HG03558 (cell line): ENCODE measurements around the gene CSF2RB.
"Not testable (repeated sequence)": the region's sequence is repeated elsewhere in the genome, so short reads cannot be mapped to it uniquely, and the experiment has no call there.

Experiments
- ATAC-seq: cut with Tn5 transposase; IDR thresholded peaks from one replicate; pipeline ENCODE4 v1.9.1; 2021; ENCODE audit warnings: moderate number of reproducible peaks; ENCODE audit not compliant: unreplicated experiment; ENCODE audit errors: extremely low read depth

The CSF2RB gene

GRCh38 chr22:36961626-36962025, 48.2 kb downstream of the CSF2RB start:
- no peak for ATAC-seq

DNA sequence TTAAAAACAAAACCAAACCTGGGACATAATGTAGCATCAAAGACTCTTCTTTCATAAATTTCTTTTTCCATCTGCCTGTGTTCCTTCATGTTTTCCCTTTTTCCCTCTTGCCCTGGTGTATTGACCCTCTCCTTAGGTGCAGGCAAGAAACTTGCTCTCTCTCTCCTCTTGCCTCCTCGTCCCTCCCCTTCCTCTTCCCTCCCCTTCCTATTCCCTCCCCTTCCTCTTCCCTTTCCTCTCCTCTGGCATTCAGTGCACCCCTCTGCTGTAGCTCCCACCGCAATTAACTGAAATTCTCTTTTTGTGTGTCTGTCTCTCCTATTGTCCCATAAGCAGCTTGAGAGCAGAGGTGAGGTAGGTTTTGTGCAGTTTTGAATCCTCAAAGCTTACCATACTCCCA, 49.9 kb downstream of the CSF2RB start:
- ATAC-seq = no peak

DNA sequence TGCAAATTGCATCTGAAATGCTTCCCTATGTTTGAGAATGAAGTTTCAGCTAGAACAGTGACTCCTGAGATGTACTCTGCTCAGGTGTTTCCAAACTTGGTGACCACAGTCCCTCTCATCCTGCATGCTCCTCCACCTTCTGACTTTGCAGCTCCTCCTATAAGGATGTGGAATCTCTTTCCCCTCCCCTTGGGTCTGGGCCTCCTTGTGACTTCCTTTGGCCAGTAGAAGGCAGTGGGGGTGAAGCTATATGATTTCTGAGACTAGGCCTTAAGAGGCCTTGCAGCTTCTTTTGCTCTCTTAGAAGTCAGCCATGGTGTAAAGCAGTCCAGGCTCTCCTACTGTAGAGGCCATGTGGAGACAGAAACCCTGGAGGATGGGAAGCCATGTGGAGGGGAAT, 50.7 kb downstream of the CSF2RB start:
- ATAC-seq = no peak

GRCh38 chr22:36965696-36966095, 52.3 kb downstream of the CSF2RB start:
- no peak for ATAC-seq

DNA sequence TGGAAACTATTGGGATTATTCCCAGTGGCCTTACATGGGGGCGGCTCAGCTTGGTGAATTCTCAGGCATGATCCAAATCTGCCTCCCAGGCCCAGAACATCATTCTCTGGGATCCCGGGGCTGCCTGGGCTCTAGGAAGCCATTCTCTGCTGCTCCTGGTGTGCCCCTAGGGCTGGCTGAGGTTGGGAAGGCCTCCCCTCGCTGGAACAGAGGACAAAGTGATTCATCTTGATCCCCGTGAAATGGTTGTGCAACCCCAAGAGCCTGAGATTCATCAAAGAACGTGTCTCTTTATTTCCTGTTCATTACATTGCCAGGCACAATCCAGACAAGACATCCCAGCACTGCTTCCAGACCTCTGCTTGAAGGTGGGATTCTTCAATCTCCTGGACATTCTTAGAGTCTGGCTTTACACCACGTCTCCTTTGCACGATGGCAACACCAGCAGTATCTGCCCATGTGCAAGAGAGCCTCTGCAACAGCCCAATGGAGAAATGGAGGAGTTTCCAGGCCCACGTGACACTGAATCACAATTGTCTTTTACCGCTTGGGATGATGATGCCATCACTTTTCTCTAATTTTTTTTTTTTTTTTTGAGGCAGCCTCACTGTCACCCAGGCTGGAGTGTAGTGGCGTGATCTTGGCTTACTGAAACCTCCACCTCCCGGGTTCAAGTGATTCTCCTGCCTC, 53.6 kb downstream of the CSF2RB start:
- no peak for ATAC-seq

GRCh38 chr22:36968249-36968964, 55.0 kb downstream of the CSF2RB start:
- ATAC-seq = no peak

- ATAC-seq = no peak
Measured at GRCh38 chr22:36971341-36972125, 58.1 kb downstream of the CSF2RB start.

- ATAC-seq = no peak
Measured at GRCh38 chr22:36976606-36977005, 63.2 kb downstream of the CSF2RB start.

DNA sequence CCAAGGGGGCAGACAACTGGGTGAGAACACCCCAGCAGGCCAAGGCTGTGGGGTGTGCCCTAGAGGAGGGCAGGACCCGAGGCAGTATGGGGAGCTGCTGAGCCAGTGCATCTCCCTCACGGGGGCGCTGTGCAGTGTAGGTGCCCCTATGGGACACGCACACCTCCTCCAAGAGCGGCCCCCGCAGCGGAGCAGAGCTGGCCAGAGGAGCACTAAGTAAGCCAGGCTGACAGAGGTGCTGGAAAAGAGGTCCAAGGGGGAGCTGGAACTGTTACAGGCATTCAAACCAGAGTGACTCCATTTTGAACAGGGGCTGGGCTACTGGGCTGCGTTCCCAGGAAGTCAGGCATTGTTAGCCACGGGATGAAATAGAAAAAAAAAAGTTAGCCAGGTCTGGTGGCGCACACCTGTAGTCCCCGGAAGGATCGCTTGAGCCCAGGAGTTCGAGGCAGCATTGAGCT, 64.0 kb downstream of the CSF2RB start:
- no peak for ATAC-seq

GRCh38 chr22:36977947-36978660, 64.7 kb downstream of the CSF2RB start:
- no peak for ATAC-seq

GRCh38 chr22:36979016-36979910, 65.8 kb downstream of the CSF2RB start:
- ATAC-seq = no peak

GRCh38 chr22:36981247-36981775, 67.9 kb downstream of the CSF2RB start:
- no peak for ATAC-seq

DNA sequence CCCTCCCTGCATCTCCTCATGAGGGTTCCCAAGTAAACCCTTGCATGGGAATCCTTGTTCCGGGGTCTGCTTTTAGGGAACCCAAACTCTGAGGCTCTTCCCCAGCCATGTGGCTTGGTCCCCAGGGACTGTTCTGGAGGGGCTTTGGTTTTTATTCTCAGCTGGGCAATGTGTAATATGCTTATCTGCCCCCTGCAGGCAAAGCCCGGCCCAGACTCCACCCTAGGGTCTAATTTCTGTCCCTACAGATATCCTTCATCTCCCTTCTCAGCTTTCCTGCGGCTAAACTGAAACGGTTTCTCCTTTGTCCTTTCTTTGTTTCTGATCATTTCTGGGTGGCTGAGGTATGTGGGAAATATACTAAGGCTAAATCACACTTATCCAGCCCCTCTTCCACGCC, 68.7 kb downstream of the CSF2RB start:
- no peak for ATAC-seq

DNA sequence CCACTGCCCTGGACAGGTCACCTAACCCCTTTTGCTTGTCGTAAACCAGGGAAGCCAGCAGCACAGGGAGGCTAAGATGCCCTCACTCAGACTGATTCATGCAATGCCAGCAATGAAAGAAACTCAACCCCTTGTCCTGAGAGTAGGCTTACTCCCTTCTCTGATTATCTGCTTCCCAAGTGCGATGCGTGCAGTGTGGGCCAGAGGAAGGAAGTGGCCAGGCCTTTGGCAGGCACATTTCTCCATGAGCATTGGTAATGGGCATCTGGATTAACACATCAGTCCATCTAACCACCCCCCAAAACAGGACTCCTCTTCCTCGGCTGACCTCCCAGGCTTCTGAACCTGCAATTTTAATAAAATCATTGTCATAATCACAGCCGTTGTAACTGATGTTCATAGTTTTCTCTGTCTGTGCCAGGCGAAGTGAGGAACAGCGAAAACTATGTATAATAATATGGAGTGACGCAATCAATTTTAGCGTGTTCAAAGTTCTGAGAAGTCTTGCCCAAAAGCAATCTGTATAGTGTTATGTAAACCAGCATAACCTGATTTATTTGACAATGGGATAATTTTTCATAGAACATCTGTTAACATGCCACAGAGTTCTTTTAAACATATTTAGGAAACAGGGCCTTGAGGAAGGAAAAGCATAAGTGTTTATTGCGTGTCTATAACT, 71.9 kb downstream of the CSF2RB start:
- ATAC-seq = no peak

DNA sequence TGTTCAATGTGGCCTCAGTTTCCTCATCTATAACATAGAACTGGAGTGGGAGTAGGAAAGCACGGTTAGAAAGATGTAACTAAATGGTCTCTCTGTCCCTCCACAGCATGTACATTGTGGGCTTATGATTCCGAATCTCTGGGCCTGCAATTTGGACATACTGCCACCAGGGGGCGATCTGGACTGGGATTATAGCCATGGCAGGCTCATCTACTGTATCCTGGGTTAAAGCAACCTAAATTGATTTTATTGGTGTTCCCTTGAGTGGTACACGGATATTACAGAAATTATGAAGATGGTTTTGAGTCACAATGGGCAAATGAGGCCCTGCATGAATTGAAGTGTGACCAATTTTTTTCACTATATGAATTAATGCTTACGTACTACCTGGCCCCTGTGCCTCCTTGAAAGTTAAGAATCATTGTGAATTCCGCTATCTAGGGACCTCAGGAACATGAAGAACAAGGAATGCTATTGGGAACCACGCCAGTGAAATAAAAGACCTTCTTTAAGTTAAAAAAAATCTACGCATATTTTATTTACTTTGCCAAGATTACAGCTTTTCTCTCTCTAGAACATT, 72.9 kb downstream of the CSF2RB start:
- ATAC-seq = no peak

- no peak for ATAC-seq
Measured at GRCh38 chr22:36988075-36988832, 74.8 kb downstream of the CSF2RB start.

DNA sequence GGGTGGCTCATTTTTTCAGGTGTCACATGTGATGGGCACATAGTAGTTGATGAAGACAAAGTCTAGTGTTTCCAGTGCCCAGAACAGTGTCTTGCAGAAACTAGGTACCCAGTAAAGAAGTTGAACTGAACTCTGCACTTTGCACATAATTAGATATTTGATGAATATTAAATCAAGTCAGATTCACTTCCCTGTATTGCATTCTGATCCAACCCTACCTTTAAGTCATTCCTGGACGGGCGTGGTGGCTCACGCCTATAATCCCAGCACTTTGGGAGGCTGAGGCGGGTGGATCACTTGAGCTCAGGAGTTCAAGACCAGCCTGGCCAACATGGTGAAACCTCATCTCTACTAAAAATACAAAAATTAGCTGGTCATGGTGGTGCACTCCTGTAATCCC, 75.6 kb downstream of the CSF2RB start:
- ATAC-seq = not testable (repeated sequence)
